ENCODE measurements around the gene APOA1.

GRCh38 chr11:116855413-116855812 is 18.0 kb upstream of the APOA1 start:
- no peak for TF ChIP-seq CTCF (IDR thresholded peaks at IDR 0.05)
- TF ChIP-seq YY1 (IDR thresholded peaks at IDR 0.05; ENCODE audit: low read depth) = no peak
- TF ChIP-seq TCF12 (IDR thresholded peaks at IDR 0.05) = no peak
- no peak for TF ChIP-seq POLR2AphosphoS5 (IDR thresholded peaks at IDR 0.05; ENCODE audit: low read depth, low read length)
- no peak for TF ChIP-seq SMC3 (IDR thresholded peaks at IDR 0.05; ENCODE audit: low read depth, low read length)
- TF ChIP-seq EP300 (IDR thresholded peaks at IDR 0.05; ENCODE audit: borderline replicate concordance in 1 of 2, low read depth in 1 of 2, low read length in 1 of 2) = no peak
- TF ChIP-seq, protein P1, sequence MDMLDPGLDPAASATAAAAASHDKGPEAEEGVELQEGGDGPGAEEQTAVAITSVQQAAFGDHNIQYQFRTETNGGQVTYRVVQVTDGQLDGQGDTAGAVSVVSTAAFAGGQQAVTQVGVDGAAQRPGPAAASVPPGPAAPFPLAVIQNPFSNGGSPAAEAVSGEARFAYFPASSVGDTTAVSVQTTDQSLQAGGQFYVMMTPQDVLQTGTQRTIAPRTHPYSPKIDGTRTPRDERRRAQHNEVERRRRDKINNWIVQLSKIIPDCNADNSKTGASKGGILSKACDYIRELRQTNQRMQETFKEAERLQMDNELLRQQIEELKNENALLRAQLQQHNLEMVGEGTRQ (IDR thresholded peaks at IDR 0.05; ENCODE audit: borderline replicate concordance, low read depth, low read length) = no peak
- TF ChIP-seq EZH2phosphoT487 (IDR thresholded peaks at IDR 0.05; ENCODE audit: borderline replicate concordance, low read depth) = no peak
- no peak for TF ChIP-seq SIN3A (IDR thresholded peaks at IDR 0.05; ENCODE audit: borderline replicate concordance, low read depth, low read length)
- TF ChIP-seq MXI1 (IDR thresholded peaks at IDR 0.05; ENCODE audit: low read depth, low read length) = no peak
- no peak for TF ChIP-seq CHD2 (IDR thresholded peaks at IDR 0.05; ENCODE audit: low read length, partially characterized antibody)
- TF ChIP-seq GABPA (IDR thresholded peaks at IDR 0.05; ENCODE audit: low read depth) = no peak
- TF ChIP-seq REST (IDR thresholded peaks at IDR 0.05; ENCODE audit: low read depth, low read length) = no peak
- no peak for TF ChIP-seq RAD21 (IDR thresholded peaks at IDR 0.05; ENCODE audit: low read length)
